Suprapubic skin (tissue), 4 donors: ENCODE measurements around the gene FAM118A. TPM values are rescaled to one million over a fixed set of nuclear protein-coding genes. Genes with fewer than 3 reads are reported as not detected.

Experiments
- DNase-seq, 2 donors: peaks; one replicate each; pipeline ENCODE4 v3.0.0-alpha.2; 2019; ENCODE audit warnings: low spot score in 2 of 2
- H3K27ac ChIP-seq: fragments of 200-600 bp; sonication (generic); one replicate; pipeline ENCODE4 v1.5.1; 2019
- H3K27me3 ChIP-seq: fragments of 200-600 bp; sonication (generic); one replicate; pipeline ENCODE4 v1.5.1; 2019
- H3K36me3 ChIP-seq: fragments of 200-600 bp; sonication (generic); one replicate; pipeline ENCODE4 v1.5.1; 2019
- H3K4me1 ChIP-seq: fragments of 200-600 bp; sonication (generic); one replicate; pipeline ENCODE4 v1.5.1; 2019
- H3K4me3 ChIP-seq: fragments of 200-600 bp; sonication (generic); one replicate; pipeline ENCODE4 v1.5.1; 2019; ENCODE audit warnings: mild to moderate bottlenecking
- H3K9me3 ChIP-seq: fragments of 200-600 bp; sonication (generic); one replicate; pipeline ENCODE4 v1.5.1; 2019
- CTCF ChIP-seq, 2 donors: fragments of 200-600 bp in 1 of 2; fragments of 450-650 bp in 1 of 2; sonication (generic) in 1 of 2; IDR thresholded peaks; one replicate each; pipeline ENCODE4 v1.5.1; 2016 to 2019; ENCODE audit warnings: antibody characterized with exemption in 2 of 2, mild to moderate bottlenecking in 1 of 2, moderate library complexity in 1 of 2
- EP300 ChIP-seq: sonication (generic); formaldehyde crosslinking; IDR thresholded peaks from one replicate; pipeline ENCODE4 v1.6.1; 2017; ENCODE audit warnings: antibody characterized with exemption
- POLR2A ChIP-seq, 2 donors: fragments of 450-650 bp; IDR thresholded peaks; one replicate each; pipeline ENCODE4 v1.6.1; 2017; ENCODE audit warnings: antibody characterized with exemption in 2 of 2, mild to moderate bottlenecking in 2 of 2, moderate library complexity in 2 of 2
- POLR2AphosphoS5 ChIP-seq, 3 donors: sonication (generic); formaldehyde crosslinking; IDR thresholded peaks; one replicate each; pipeline ENCODE4 v1.6.1; 2017; ENCODE audit warnings: antibody characterized with exemption in 3 of 3
- WGBS: methylation state at CpG from one replicate; pipeline ENCODE4 v1.1.5; 2018; 5-methylcytosine and 5-hydroxymethylcytosine counted together
- total RNA-seq, 4 donors: library from RNA; depleted of rRNA; stranded (reverse); fragments of >200 nt; gene quantifications; one replicate each; pipeline ENCODE4 v1.1.0, GENCODE V29; 2016

Gene FAM118A
- total RNA-seq, 4 donors from 2014 or later, result 22.7 to 65.8 (median 37.2) TPM

DNA sequence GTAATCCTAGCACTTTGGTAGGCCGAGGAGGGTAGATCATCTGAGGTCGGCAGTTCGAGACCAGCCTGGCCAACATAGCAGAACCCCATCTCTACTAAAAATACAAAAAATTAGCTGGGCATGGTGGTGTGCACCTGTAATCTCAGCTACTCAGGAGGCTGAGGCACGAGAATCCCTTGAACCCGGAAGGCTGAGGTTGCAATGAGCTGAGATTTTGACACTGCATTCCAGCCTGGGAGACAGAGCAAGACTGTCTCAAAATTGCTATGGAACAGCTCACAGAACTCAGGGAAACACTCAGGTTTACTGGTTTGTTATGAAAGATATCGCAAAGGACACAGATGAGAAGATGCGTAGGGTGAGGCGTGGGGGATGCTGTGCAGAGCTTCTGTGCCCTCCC is 2.7 kb downstream of the FAM118A start:
- Histone ChIP-seq H3K9me3 (no peaks in the 10 kb centered on the region), H3K4me3 (no peak overlapping the region), H3K27ac (no peak overlapping the region), H3K27me3 (no peaks in the 10 kb centered on the region), H3K4me1 (peaks cover 37% of the 10 kb centered on the region), H3K36me3 (no peaks in the 10 kb centered on the region)
- TF ChIP-seq CTCF (IDR thresholded peaks at IDR 0.05), result no peak
- TF ChIP-seq POLR2AphosphoS5 (IDR thresholded peaks at IDR 0.05), result no peak
- TF ChIP-seq EP300, result no peak
- no peak for TF ChIP-seq POLR2A (IDR thresholded peaks at IDR 0.05)
- DNase-seq, result no peak
- WGBS, result 89% methylated on average over 8 of the region's 8 CpGs

DNA sequence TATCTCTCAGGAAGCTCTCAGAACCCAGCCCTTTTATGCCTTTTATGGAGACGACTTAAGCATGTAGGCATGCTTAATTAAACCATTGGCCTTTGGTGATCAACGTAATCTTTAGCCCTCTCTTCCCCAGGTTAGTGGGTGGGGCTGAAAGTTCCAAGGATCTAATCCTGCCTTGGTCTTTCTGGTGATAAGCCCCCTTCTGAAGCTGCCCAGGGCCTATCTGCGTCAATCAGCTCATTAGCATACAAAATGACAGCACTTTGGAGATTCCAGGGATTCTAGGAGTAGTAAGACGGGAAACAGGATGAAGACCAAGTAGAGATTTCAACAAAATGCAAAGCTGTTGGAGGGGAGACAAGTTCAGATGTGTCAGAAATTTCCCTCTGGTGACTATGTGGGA is 3.1 kb downstream of the FAM118A start:
- H3K9me3 ChIP-seq, result no peaks in the 10 kb centered on the region
- no peaks in the 10 kb centered on the region for H3K36me3 ChIP-seq
- no peak overlapping the region for H3K27ac ChIP-seq
- no peaks in the 10 kb centered on the region for H3K27me3 ChIP-seq
- H3K4me3 ChIP-seq, result no peak overlapping the region
- WGBS, result 82% methylated on average over 4 of the region's 4 CpGs
- H3K4me1 ChIP-seq, result peaks cover 42% of the 10 kb centered on the region
- DNase-seq, result no peak
- TF ChIP-seq POLR2A (IDR thresholded peaks at IDR 0.05) (no peak), POLR2AphosphoS5 (IDR thresholded peaks at IDR 0.05) (no peak), CTCF (IDR thresholded peaks at IDR 0.05) (no peak), EP300 (no peak)

DNA sequence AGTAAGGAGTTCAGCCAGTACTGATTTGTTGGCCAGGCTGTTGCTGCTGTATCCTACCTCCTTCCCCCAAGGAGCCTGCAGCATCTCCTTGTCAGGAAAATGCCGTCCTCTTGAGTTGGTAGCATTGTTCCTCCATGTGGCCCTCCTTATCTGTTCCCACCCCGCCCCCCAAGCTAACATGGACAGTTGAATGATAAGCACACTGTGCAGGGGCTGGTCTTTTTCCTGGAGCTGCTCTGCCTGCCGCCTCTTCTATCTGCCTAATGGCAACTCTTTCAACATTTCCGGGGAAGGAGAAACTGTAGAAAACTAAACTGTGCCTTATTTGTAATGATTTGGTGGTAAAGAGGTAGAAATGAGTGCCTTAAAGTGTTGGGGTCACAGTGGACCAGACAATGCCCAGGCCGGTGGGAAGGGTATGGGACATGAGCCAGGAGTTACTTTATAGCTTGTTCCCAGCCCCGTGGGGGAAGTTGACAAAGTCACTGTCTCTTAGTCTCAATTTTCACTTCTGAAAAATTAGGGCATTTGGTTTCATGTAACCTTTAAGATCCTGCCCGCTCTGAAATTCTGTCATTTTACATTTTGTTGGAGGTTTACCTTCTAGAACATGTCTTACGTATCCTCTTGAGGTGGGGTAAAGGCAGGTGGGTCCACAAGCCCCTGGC is 4.5 kb downstream of the FAM118A start:
- WGBS, result 79% methylated on average over 8 of the region's 8 CpGs

DNA sequence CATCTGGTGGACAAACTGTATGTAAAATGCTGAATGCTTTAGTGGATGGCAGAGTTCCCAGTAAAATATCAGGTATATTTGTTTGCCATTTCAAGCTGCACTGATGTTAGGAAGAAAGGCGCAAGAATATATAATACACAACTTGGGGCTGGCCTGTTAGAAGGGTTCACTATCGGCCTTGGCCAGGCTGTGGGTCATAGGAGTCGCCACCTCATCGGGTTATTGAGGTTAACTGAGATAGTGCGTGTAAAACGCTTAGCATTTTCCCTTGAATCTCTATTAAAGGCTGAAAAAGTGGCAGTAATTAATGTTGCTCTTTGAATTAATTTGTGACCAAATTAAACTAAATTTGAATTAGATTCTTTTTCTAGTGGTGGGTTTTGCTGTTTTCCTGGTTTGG is 5.1 kb downstream of the FAM118A start:
- H3K9me3 ChIP-seq, result no peaks in the 10 kb centered on the region
- H3K27me3 ChIP-seq, result no peaks in the 10 kb centered on the region
- H3K4me3 ChIP-seq, result no peak overlapping the region
- no peak overlapping the region for H3K27ac ChIP-seq
- no peak for DNase-seq
- peaks cover 58% of the 10 kb centered on the region for H3K4me1 ChIP-seq
- TF ChIP-seq EP300, result no peak
- TF ChIP-seq POLR2AphosphoS5 (IDR thresholded peaks at IDR 0.05), result no peak
- no peak for TF ChIP-seq POLR2A (IDR thresholded peaks at IDR 0.05)
- TF ChIP-seq CTCF (IDR thresholded peaks at IDR 0.05), result no peak
- no peaks in the 10 kb centered on the region for H3K36me3 ChIP-seq
- WGBS, result 91% methylated on average over 6 of the region's 6 CpGs

More for the DNA sequence above, 4.5 kb downstream of the FAM118A start:
- Histone ChIP-seq H3K27ac (no peak overlapping the region), H3K4me3 (no peak overlapping the region), H3K9me3 (no peaks in the 10 kb centered on the region), H3K27me3 (no peaks in the 10 kb centered on the region), H3K4me1 (peaks cover 52% of the 10 kb centered on the region), H3K36me3 (no peaks in the 10 kb centered on the region)
- no peak for TF ChIP-seq POLR2AphosphoS5 (IDR thresholded peaks at IDR 0.05)
- TF ChIP-seq POLR2A (IDR thresholded peaks at IDR 0.05), result no peak
- no peak for TF ChIP-seq EP300
- TF ChIP-seq CTCF (IDR thresholded peaks at IDR 0.05), result no peak
- DNase-seq, result no peak

DNA sequence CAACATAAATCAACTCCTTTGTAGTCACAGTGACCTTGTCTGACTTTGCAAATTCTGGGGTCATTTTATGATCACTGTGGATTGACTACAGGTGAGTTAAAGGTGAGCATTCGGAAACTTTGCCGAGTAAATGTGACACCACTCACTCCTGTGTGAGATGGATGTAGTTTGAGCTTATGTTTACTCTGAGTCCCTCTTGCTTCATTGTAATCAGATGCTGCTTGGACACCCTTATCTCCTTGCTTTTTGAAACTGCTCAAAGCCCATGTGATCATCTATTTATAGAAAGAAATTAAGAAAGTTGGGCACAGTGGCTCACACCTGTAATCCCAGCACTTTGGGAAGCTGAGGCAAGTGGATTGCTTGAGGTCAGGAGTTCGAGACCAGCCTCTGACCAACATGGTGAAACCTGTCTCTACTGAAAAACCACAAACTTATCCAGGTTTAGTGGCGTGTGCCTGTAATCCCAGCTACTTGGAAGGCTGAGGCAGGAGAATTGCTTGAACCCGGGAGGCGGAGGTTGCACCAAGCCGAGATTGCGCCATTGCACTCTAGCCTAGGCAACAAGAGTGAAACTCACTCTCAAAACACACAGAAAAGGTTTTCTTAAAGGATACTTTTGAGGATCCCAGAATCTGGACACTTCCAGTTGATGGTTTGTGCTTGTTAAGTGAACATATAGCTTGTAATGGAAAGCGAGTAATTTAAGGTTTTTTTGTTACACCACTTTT is 7.2 kb downstream of the FAM118A start:
- H3K4me1 ChIP-seq, result peaks cover 50% of the 10 kb centered on the region
- WGBS, result 74% methylated on average over 9 of the region's 9 CpGs

More for the DNA sequence above, 7.2 kb downstream of the FAM118A start:
- no peak overlapping the region for H3K4me3 ChIP-seq
- H3K27me3 ChIP-seq, result no peaks in the 10 kb centered on the region
- no peak for TF ChIP-seq POLR2A (IDR thresholded peaks at IDR 0.05)
- H3K27ac ChIP-seq, result peak overlapping the region; percentile 32
- H3K36me3 ChIP-seq, result peaks cover 2% of the 10 kb centered on the region
- no peaks in the 10 kb centered on the region for H3K9me3 ChIP-seq
- no peak for DNase-seq
